Ectodermal cell (in vitro differentiated cells): Measurements from ENCODE around the gene CYLD.

Experiments used
- H3K27ac ChIP-seq: 2 replicates; pipeline ENCODE4 v1.7.0; 2013; ENCODE audit warnings: mild to moderate bottlenecking, low read depth, low read length; ENCODE audit not compliant: insufficient read depth, poor library complexity, severe bottlenecking
- H3K27me3 ChIP-seq: 2 replicates; pipeline ENCODE4 v1.7.0; 2013; ENCODE audit warnings: mild to moderate bottlenecking, low read length; ENCODE audit not compliant: insufficient read depth, control insufficient read depth, poor library complexity, severe bottlenecking
- H3K36me3 ChIP-seq: one replicate; pipeline ENCODE4 v1.7.0; 2013; ENCODE audit warnings: low read length; ENCODE audit not compliant: control insufficient read depth, insufficient read depth
- H3K4me1 ChIP-seq: one replicate; pipeline ENCODE4 v1.7.0; 2013; ENCODE audit warnings: low read length; ENCODE audit not compliant: control insufficient read depth, insufficient read depth
- H3K4me3 ChIP-seq: 2 replicates; pipeline ENCODE4 v1.7.0; 2013; ENCODE audit warnings: low read depth, low read length, control low read depth; ENCODE audit not compliant: insufficient read depth
- H3K9me3 ChIP-seq: 2 replicates; pipeline ENCODE4 v1.7.0; 2013; ENCODE audit warnings: mild to moderate bottlenecking, low read length, moderate library complexity; ENCODE audit not compliant: control insufficient read depth
- WGBS, 2 experiments: methylation state at CpG; one replicate each; pipeline ENCODE4 v1.1.7; 2013; ENCODE audit warnings: missing lambda C conversion rate in 2 of 2; 5-methylcytosine and 5-hydroxymethylcytosine counted together

CYLD gene

DNA sequence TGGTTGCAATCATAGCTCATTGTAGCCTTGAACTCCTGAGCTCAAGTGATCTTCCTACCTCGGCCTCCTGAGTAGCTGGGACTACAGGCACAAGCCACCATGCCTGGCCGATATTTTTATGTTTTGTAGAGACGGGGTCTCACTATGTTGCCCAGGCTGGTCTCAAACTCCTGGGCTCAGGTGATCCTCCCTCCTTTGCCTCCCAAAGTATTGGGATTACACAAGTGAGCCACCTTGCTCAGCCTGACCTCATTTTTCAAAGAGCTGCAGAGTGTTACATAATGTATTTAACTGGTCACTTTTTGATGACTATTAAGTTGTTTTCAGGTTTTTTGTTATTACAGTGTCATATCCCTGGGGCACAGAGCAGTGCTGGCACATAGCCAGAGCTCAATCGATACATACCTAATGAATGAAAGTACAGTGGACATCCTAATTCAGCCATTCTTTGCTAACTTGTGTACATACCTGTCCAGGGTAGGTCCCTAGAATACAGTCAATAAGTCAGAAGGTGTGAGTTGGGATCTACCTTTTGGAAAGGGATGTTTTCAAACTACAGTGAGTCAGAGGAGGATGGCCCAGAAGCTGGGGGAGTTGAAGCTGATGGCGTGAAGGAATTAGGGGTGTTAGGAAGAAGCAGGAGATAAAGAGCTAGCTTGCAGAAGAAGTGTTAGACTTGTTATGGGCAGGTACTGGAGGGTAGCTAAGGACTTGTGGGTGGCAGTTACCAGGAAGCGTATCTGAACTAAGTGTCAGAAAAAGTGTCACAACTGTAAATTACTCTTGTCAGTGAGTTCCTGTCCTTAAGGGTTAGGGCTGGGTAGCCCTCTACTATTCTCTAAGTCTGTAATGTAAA, 20.1 kb upstream of the CYLD start:
- no peaks in the 10 kb centered on the region for H3K4me1 ChIP-seq
- 91 to 93% methylated on average over 6 of the region's 6 CpGs for WGBS, 2 experiments

DNA sequence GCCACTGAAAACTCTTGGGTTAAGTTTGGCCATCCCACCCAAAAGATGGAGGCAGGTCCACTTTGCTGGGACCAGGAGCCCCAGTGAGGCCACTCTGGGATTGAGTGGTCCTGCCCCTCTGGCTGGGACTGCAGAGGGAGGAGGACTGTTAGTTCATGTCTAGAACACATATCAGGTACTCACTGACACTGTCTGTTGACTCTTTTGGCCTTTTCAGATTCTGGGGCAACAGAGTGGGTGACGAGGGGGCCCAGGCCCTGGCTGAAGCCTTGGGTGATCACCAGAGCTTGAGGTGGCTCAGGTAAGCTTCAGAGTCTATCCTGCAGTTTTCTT, 19.5 kb upstream of the CYLD start:
- Histone ChIP-seq H3K27me3 (no peaks in the 10 kb centered on the region), H3K9me3 (no peaks in the 10 kb centered on the region), H3K27ac (no peak overlapping the region), H3K36me3 (no peaks in the 10 kb centered on the region), H3K4me3 (no peak overlapping the region), H3K4me1 (no peaks in the 10 kb centered on the region)
- 93 to 100% methylated on average over 1 of the region's 1 CpG for WGBS, 2 experiments

More for the DNA sequence above, 20.1 kb upstream of the CYLD start:
- no peak overlapping the region for H3K4me3 ChIP-seq
- no peaks in the 10 kb centered on the region for H3K36me3 ChIP-seq
- no peaks in the 10 kb centered on the region for H3K27me3 ChIP-seq
- H3K27ac ChIP-seq, result no peak overlapping the region
- H3K9me3 ChIP-seq, result no peaks in the 10 kb centered on the region

- Histone ChIP-seq H3K4me3 (no peak overlapping the region), H3K27me3 (no peaks in the 10 kb centered on the region), H3K36me3 (no peaks in the 10 kb centered on the region), H3K9me3 (no peaks in the 10 kb centered on the region), H3K4me1 (no peaks in the 10 kb centered on the region), H3K27ac (no peak overlapping the region)
- 80 to 81% methylated on average over 2 of the region's 2 CpGs for WGBS, 2 experiments
Measured at GRCh38 chr16:50722960-50723359, 18.9 kb upstream of the CYLD start.

DNA sequence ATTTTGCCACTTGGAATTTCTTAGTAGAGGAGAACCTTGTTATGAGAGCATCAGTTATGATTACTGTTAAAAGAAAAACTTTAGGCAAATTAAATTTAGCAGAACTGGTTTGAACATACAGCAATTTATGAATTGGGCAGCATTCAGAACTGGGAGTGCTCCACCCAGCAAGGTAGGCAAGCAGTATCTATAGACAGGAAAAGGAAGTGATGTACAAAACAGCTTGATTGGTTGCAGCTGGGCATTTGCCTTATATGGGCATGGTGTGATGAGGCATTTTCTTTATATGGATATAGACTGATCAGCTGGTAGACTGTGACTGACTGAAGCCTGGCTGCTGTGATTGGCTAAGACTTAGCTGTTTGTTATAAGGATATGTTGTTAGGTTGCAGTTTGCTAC, 17.6 kb upstream of the CYLD start:
- no peaks in the 10 kb centered on the region for H3K9me3 ChIP-seq
- no peaks in the 10 kb centered on the region for H3K4me1 ChIP-seq
- H3K27me3 ChIP-seq, result no peaks in the 10 kb centered on the region
- H3K27ac ChIP-seq, result no peak overlapping the region
- H3K36me3 ChIP-seq, result no peaks in the 10 kb centered on the region
- H3K4me3 ChIP-seq, result no peak overlapping the region

DNA sequence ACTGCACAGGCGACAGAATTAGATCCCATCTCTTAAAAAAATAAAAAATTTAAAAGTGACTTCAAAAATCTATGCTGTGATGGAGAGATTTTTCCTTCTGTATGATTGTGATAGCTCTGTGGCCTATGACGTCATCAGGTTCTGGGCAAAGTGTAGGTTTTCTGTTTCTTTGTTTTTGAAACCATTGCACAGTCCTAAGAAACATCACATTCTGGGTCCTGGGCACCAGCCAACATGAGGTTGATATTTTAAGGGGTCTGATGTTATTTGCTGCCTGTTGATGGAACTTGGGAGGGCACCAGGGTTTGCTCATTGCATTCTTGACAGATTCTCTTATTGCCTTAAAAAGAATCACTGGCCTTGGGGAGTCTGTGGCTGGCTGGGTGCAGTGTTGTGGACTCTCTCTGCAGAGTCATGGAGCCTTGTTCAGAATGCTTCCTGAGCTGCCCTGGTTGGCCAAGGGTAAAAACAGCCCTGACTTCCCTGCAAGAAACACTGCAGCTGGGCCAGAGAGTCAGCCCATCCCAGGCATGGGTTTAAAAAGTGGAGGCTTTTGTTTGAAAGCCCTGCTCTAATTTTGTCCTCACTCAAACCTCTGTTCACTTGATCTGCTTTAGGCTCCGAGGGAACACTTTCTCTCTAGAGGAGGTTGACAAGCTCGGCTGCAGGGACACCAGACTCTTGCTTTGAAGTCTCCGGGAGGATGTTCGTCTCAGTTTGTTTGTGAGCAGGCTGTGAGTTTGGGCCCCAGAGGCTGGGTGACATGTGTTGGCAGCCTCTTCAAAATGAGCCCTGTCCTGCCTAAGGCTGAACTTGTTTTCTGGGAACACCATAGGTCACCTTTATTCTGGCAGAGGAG, 10.5 kb upstream of the CYLD start:
- Histone ChIP-seq H3K36me3 (no peaks in the 10 kb centered on the region), H3K4me3 (no peak overlapping the region), H3K27me3 (no peaks in the 10 kb centered on the region), H3K9me3 (no peaks in the 10 kb centered on the region), H3K27ac (no peak overlapping the region), H3K4me1 (peaks cover 7% of the 10 kb centered on the region)
- WGBS, 2 experiments, result 77 to 82% methylated on average over 5 to 6 of the region's 6 CpGs

- Histone ChIP-seq H3K4me1 (peaks cover 7% of the 10 kb centered on the region), H3K9me3 (no peaks in the 10 kb centered on the region), H3K36me3 (no peaks in the 10 kb centered on the region), H3K27ac (no peak overlapping the region), H3K27me3 (no peaks in the 10 kb centered on the region), H3K4me3 (no peak overlapping the region)
- WGBS, 2 experiments, result 92% methylated on average over 10 of the region's 10 CpGs
Measured at GRCh38 chr16:50731989-50732832, 9.7 kb upstream of the CYLD start.

- H3K27ac ChIP-seq, result no peak overlapping the region
- H3K4me3 ChIP-seq, result no peak overlapping the region
- no peaks in the 10 kb centered on the region for H3K27me3 ChIP-seq
- no peaks in the 10 kb centered on the region for H3K36me3 ChIP-seq
- whole genome bisulfite sequencing, 2 experiments, result 92 to 94% methylated on average over 7 of the region's 7 CpGs
- H3K4me1 ChIP-seq, result peaks cover 7% of the 10 kb centered on the region
- H3K9me3 ChIP-seq, result no peaks in the 10 kb centered on the region
Measured at GRCh38 chr16:50733468-50733867, 8.4 kb upstream of the CYLD start.

DNA sequence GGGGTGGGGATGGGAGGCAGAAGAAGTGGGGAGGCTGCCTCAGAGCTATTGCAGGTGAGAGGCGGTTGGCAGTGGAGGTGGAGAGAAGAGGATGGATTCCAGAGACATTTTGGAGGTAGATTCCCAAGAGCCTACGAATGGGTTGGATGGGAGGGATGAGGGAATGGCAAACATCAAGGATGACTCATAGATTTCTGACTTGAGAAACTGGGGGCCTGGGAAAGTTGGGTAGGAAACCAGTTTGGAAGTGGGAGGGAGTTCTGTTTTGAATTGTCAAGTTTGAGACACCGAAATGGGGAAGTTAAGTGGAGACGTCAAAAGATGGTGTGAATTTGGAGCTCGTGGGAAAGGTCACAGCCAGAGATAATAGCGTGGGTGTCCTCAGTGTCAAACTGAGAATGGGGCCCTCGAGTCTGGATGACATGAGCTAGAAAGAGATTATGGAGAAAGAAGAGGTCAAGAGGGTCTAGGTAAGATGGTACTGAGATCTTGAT, 6.2 kb upstream of the CYLD start:
- Histone ChIP-seq H3K4me3 (no peak overlapping the region), H3K9me3 (no peaks in the 10 kb centered on the region), H3K4me1 (peaks cover 7% of the 10 kb centered on the region), H3K36me3 (no peaks in the 10 kb centered on the region), H3K27me3 (no peaks in the 10 kb centered on the region), H3K27ac (no peak overlapping the region)
- WGBS, 2 experiments, result 90 to 93% methylated on average over 7 of the region's 7 CpGs

GRCh38 chr16:50736448-50736847, 5.4 kb upstream of the CYLD start:
- WGBS, 2 experiments, result 90% methylated on average over 9 of the region's 9 CpGs
- Histone ChIP-seq H3K9me3 (no peaks in the 10 kb centered on the region), H3K4me1 (peaks cover 3% of the 10 kb centered on the region), H3K27me3 (no peaks in the 10 kb centered on the region), H3K36me3 (no peaks in the 10 kb centered on the region), H3K4me3 (no peak overlapping the region), H3K27ac (no peak overlapping the region)
